Measurements from ENCODE around the gene POM121.

GRCh38 chr7:72924386-72924732 lies 536 bp upstream of the POM121 start:
- TF ChIP-seq CTCF (IDR thresholded peaks at IDR 0.05; ENCODE audit: low read depth, low read length, missing input control) (no peak), RAD21 (IDR thresholded peaks at IDR 0.05) (no peak), ATF3 (IDR thresholded peaks at IDR 0.05) (no peak), ZBTB33 (IDR thresholded peaks at IDR 0.05) (no peak), TAF1 (conservative IDR thresholded peaks at IDR 0.05) (no peak), MAX (IDR thresholded peaks at IDR 0.05) (no peak), GABPA (IDR thresholded peaks at IDR 0.05 in 1 of 2, conservative IDR thresholded peaks at IDR 0.05 in 1 of 2) (no peak), YY1 (IDR thresholded peaks at IDR 0.05) (no peak)

Data from liver (tissue), 3 donors.